Activated CD4-positive, alpha-beta T cell treated with anti-CD3 and anti-CD28 coated beads, Interleukin-2, Interleukin-6, amounts not matched to agents 100 ng/mL and 50 ng/mL, durations not matched to agents 16 hours and 8 hours (primary cell): ENCODE measurements around the gene SRMS.

Experiments used
- DNase-seq: peaks from one replicate; pipeline ENCODE4 v3.0.0-alpha.2; 2020

The SRMS gene

GRCh38 chr20:63547725-63548480, at the start of gene SRMS:
Gene SRMS, minus strand, starts transcription at chr20:63547749. Its CDS starts 286 bp downstream, at chr20:63547463.
- no peak for DNase-seq

GRCh38 chr20:63596423-63596822, 48.9 kb upstream of the SRMS start:
- DNase-seq, result no peak

GRCh38 chr20:63595416-63596127, 48.0 kb upstream of the SRMS start:
- no peak for DNase-seq

- no peak for DNase-seq
These were observed 46.6 kb upstream of the SRMS start for GRCh38 chr20:63594043-63594561.

- no peak for DNase-seq
These were observed 45.1 kb upstream of the SRMS start for GRCh38 chr20:63592661-63593060.

- no peak for DNase-seq
These were observed 44.3 kb upstream of the SRMS start for GRCh38 chr20:63591786-63592355.

- no peak for DNase-seq
These were observed 43.6 kb upstream of the SRMS start for GRCh38 chr20:63591147-63591533.

GRCh38 chr20:63590218-63591146, 42.9 kb upstream of the SRMS start:
- no peak for DNase-seq

- no peak for DNase-seq
These were observed 42.0 kb upstream of the SRMS start for GRCh38 chr20:63589261-63590217.

- no peak for DNase-seq
These were observed 41.1 kb upstream of the SRMS start for GRCh38 chr20:63588641-63589041.

GRCh38 chr20:63587776-63588591, 40.4 kb upstream of the SRMS start:
- no peak for DNase-seq

- no peak for DNase-seq
These were observed 39.7 kb upstream of the SRMS start for GRCh38 chr20:63587256-63587655.

GRCh38 chr20:63586797-63587196, 39.2 kb upstream of the SRMS start:
- DNase-seq, result no peak

- DNase-seq, result no peak
These were observed 38.3 kb upstream of the SRMS start for GRCh38 chr20:63585616-63586565.

- DNase-seq, result no peak
These were observed 35.0 kb upstream of the SRMS start for GRCh38 chr20:63582382-63583063.

GRCh38 chr20:63580796-63581461, 33.4 kb upstream of the SRMS start:
- peak; percentile 59 for DNase-seq

- no peak for DNase-seq
These were observed 31.6 kb upstream of the SRMS start for GRCh38 chr20:63579017-63579694.
